NCI-H748 (cell line): ENCODE data around the gene PRKAR1A.
"Not testable (repeated sequence)": the region's sequence is repeated elsewhere in the genome, so short reads cannot be mapped to it uniquely, and the experiment has no call there.

Experiments
- DNase-seq: peaks from one replicate; lab custom pipeline; 2025; ENCODE audit not compliant: unreplicated experiment; lab: John Stamatoyannopoulos, UW

The PRKAR1A gene

GRCh38 chr17:68511254-68511670 is 968 bp upstream of the PRKAR1A start:
- no peak for DNase-seq

DNA sequence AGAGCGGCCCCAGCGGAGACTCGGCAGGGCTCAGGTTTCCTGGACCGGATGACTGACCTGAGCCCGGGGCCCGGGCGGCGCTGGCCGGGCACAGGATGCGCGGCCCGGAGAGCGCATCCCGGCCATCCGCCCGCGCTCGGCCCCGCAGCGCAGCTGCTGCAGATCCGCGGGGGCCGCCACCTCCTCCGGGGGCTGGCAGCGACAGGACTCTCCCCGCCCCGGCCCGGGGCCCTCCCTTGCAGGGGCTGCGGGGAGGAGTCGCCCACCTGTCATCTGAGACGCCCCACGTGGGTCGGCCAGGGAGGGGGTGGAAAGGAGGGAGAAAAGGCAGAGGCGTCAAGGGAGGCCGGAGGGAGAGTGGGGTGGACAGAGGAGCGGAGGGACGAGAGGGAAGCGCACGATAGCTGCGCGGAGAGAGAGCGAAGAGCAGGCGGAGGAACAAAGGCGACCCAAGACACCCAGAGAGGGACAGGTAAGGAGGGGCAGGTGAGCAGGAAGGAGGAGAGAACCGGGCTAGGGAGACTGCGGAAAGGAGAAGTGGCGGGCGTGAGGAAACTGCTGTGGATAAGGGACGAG is 471 bp upstream of the PRKAR1A start:
- peak; percentile 92 for DNase-seq

GRCh38 chr17:68512960-68513474 is 787 bp downstream of the PRKAR1A start:
- DNase-seq: peak; percentile 58

DNA sequence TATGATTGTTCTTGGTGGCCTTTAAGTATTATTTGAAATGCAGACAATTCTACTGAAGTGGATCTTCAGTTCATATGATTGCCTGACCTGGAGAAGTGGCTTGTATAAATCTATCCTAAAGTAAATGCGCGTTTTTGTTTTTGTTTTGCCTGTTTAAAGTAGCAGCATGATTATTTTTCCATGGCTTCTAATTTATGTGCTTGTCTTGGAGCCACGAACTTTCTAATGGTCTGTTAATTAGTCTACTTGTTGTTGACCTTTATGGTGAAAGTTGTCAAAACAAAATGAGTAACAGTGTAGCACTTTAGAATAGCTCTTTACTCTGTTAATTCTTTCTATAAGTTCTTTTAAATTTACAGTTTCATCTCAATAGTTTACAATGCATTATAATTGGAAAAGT is 1.7 kb downstream of the PRKAR1A start:
- DNase-seq: peak; percentile 19

GRCh38 chr17:68514831-68515635 is 2.8 kb downstream of the PRKAR1A start:
- no peak for DNase-seq

GRCh38 chr17:68516732-68517131 is 4.5 kb downstream of the PRKAR1A start:
- no peak for DNase-seq

GRCh38 chr17:68517605-68518004 is 5.4 kb downstream of the PRKAR1A start:
- not testable (repeated sequence) for DNase-seq

GRCh38 chr17:68518063-68518815 is 6.0 kb downstream of the PRKAR1A start:
- no peak for DNase-seq

DNA sequence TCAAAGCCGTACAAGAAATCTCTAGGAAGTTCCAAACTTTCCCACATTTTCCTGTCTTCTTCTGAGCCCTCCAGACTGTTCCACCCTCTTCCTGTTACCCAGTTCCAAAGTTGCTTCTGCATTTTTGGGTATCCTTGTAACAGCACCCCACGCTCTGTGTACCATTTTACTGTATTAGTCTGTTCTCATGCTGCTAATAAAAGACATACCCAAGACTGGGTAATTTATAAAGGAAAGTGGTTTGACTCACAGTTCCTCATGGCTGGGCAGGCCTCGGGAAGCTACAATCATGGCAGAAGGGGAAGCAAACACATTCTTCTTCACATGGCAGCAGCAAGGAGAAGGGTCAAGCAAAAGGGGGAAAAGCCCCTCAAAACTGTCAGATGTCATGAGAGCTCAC is 6.8 kb downstream of the PRKAR1A start:
- not testable (repeated sequence) for DNase-seq

- DNase-seq: no peak
Observed at GRCh38 chr17:68519911-68520310, 7.7 kb downstream of the PRKAR1A start.

DNA sequence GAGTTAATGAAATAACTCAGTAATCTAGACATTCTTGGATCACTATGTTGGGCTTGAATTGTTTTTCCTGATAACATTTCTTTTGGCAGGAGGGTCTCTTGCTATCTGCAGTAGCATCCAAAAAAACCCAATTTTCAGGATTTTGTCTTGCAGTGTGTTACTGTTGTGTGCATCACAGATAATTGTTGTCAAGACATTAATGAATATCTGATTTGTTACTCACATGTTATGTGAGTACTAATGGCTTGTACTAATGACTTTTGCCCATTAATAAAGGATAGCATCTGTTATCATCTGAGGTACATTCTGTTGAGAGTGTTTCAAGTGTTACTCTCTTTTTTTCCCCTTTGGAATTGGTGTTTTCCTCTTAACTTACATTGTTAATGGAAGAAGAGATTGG is 10.0 kb downstream of the PRKAR1A start:
- no peak for DNase-seq

DNA sequence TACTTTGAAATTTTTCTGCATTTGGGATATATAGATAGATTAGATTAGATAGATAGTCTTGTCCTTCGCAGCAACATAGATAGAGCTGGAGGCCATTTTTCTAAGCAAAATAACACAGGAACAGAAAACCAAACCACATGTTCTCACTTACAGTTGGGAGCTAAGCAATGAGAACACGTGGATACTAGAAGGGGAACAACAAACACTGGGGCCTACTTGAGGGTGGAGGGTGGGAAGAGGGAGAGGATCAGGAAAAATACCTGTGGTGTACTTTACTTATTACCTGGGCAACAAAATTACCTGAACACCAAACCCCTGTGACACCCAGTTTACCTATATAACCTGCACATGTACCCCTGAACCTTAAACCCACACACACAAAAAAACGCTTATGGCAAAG is 14.3 kb downstream of the PRKAR1A start:
- DNase-seq: no peak

DNA sequence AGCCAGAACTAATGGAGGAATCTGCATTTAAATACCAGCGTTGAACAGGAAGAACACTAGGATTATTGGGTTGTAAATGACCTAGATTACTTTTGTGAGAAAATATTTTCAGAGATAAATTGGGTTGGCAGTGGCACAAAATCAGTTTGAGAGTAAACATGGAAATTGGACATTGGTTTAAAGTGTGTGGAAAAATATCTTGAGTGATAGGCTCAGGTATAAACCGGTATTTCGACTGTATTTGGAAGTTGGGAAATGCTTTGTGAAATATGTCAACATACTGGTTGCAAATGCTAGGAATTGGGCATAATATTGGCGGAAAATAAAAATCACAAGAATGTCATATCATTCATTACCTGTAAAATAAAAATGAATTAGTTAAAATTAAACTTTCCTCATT is 15.1 kb downstream of the PRKAR1A start:
- DNase-seq: no peak

DNA sequence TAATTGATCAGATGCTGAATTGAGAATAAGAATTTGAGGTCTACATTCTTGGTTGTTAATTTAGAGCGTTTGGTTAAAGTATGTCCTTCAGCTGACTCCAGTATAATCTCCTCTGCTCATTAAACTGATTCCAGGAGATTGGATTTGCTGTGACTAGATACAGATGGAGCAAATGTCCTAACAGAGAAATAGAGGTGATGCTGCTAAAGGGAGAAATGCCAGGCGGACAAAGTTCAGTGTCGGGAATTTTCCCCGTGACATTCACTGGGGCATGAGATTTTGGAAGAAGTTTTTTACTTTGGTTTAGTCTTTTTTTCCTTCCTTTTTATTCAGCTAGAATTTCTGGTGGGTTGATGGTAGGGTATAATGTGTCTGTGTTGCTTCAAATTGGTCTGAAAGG is 19.0 kb downstream of the PRKAR1A start:
- DNase-seq: no peak

GRCh38 chr17:68532826-68533225 is 20.6 kb downstream of the PRKAR1A start:
- DNase-seq: no peak

GRCh38 chr17:68533887-68534694 is 21.9 kb downstream of the PRKAR1A start:
- no peak for DNase-seq

- DNase-seq: no peak
Observed at GRCh38 chr17:68534695-68535088, 22.5 kb downstream of the PRKAR1A start.

DNA sequence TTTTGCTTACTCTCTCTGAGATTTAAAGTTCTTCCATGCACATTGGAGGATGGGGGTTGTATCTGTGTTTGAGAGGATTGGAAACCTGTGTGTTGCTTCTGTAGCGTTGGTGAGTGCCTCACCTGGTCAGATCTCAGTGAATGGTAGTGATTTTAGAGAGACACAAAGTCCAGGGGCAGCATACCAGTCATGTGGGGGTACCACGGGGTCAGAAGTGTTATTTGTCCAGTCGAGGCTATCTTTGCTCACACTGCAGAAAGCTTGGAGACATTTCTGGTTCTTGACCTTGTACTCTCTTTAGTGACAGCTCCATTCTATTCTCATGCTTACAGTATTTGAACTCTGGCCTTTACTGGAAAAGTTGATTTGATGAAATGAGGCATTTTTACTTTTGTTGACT is 23.7 kb downstream of the PRKAR1A start:
- no peak for DNase-seq

DNA sequence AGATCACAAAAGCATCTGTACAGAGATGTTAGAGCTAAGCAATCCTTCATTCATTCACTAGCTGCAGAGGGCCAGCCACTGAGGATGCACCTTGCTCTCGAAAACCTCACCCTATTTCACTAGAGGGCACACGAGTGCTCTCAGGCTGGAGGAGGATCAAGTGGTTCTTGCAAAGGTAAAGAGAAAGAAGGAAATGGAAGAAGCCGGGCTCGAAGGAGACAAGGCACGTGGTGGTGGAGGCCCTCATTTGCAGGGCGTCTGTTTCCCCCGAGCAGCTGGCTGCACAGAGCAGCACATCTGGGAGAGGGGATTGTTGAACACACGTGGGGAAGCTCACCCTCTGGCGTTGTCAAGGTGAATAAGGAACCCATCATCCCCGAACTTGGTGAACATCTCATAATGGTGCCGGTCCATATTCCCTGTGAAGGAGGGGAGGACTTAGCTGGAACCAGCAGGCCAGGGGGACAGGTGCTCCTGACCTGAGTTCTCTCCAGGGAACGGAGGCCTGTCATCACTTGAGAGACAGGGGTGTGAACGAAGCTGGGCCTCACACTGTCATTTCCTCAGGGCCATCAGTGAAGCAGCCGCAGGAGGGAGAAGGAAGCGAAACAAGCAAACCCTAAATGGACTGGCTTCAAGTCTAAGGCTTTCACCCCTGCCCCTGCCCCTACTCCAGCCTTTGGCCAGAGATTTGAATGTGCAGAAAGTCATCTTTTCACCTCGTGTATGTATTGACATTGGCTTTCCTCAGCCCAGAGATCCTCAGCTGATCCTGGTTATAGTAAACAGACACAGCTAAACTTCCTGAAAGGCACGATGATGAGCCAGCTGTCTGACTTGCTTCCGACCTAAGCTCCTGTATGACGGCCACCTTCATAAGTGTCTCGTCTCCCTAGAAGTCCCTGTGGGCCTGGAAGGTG is 27.6 kb downstream of the PRKAR1A start:
- peak; percentile 12 for DNase-seq

DNA sequence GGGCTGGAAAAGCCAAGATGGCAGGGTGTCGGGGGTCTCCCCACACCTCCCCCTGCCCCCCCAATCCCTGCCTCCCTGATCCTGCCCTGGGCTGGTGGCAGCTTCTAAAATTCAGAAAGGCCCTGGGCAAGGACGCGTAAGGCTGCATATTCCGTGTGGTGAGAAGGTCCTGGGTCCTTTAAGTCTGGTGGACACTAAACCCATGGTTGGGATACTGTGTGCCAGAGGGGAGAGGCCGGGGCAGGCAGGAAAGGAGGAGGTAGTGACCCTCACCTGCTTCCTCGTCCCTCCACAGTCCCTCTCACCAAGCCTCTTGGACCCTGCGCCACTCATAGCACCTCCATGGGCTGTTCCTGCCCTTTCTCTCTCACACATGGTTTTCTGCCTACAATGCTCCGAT is 28.8 kb downstream of the PRKAR1A start:
- no peak for DNase-seq
